ENCODE results near the gene FAM9B.

DNA sequence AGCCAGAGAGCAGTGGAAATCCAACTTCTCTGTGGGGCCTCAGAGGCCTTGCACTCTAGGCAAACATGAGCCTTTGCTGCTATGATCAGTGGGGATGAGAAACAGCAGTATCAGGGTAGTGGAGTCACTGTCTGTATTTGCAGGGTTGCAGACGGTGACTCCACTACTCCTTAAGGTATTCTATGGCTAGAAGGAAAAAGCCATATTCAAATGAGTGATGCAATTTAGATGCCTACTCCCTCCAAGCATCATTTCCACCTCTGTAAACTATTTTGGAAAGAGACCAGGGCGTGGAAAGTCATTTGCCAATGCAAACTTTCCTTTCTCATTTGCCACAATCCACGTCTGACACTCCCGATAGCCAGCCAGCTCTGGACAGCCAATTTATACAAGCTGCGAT is 35.6 kb upstream of the FAM9B start:
- TF ChIP-seq CTCF (conservative IDR thresholded peaks at IDR 0.05) = no peak
- TF ChIP-seq EZH2 (IDR thresholded peaks at IDR 0.05; ENCODE audit: low read depth) = no peak

All from PC-9 (cell line).